ENCODE data around the gene MAP2K4.

MAP2K4 gene

GRCh38 chr17:12040478-12040877, 19.8 kb downstream of the MAP2K4 start:
- DNase-seq, result no peak

- DNase-seq, result no peak
Measured at GRCh38 chr17:12041312-12041711, 20.6 kb downstream of the MAP2K4 start.

- DNase-seq, result no peak
Measured at GRCh38 chr17:12043702-12044101, 23.0 kb downstream of the MAP2K4 start.

- no peak for DNase-seq
Measured at GRCh38 chr17:12046786-12047185, 26.1 kb downstream of the MAP2K4 start.

GRCh38 chr17:12047681-12048376, 27.2 kb downstream of the MAP2K4 start:
- no peak for DNase-seq

- no peak for DNase-seq
Measured at GRCh38 chr17:12048843-12049473, 28.3 kb downstream of the MAP2K4 start.

- no peak for DNase-seq
Measured at GRCh38 chr17:12050646-12051225, 30.1 kb downstream of the MAP2K4 start.

GRCh38 chr17:12053552-12053951, 32.9 kb downstream of the MAP2K4 start:
- no peak for DNase-seq

- DNase-seq, result no peak
Measured at GRCh38 chr17:12055889-12056288, 35.2 kb downstream of the MAP2K4 start.

- DNase-seq, result no peak
Measured at GRCh38 chr17:12057520-12057919, 36.8 kb downstream of the MAP2K4 start.

- no peak for DNase-seq
Measured at GRCh38 chr17:12058535-12058934, 37.9 kb downstream of the MAP2K4 start.

GRCh38 chr17:12062249-12062648, 41.6 kb downstream of the MAP2K4 start:
- no peak for DNase-seq

- no peak for DNase-seq
Measured at GRCh38 chr17:12064395-12064794, 43.7 kb downstream of the MAP2K4 start.

GRCh38 chr17:12067485-12067884, 46.8 kb downstream of the MAP2K4 start:
- no peak for DNase-seq

- DNase-seq, result no peak
Measured at GRCh38 chr17:12068946-12069345, 48.3 kb downstream of the MAP2K4 start.

GRCh38 chr17:12070561-12070960, 49.9 kb downstream of the MAP2K4 start:
- no peak for DNase-seq

GRCh38 chr17:12074346-12074745, 53.7 kb downstream of the MAP2K4 start:
- DNase-seq, result no peak

GRCh38 chr17:12077773-12078172, 57.1 kb downstream of the MAP2K4 start:
- no peak for DNase-seq

- DNase-seq, result no peak
Measured at GRCh38 chr17:12078791-12079190, 58.1 kb downstream of the MAP2K4 start.

- no peak for DNase-seq
Measured at GRCh38 chr17:12081720-12082119, 61.0 kb downstream of the MAP2K4 start.

- DNase-seq, result no peak
Measured at GRCh38 chr17:12085076-12085949, 64.6 kb downstream of the MAP2K4 start.

GRCh38 chr17:12088035-12088434, 67.4 kb downstream of the MAP2K4 start:
- DNase-seq, result no peak

- DNase-seq, result no peak
Measured at GRCh38 chr17:12089809-12090384, 69.2 kb downstream of the MAP2K4 start.
